ENCODE data around the gene GSG1L.

The GSG1L gene

GRCh38 chr16:27847030-27847550 lies 216.4 kb downstream of the GSG1L start:
- DNase-seq: no peak
- in situ Hi-C loops (cut with MboI; ENCODE audit: low pct_unique_long_range_greater_than_20kb, low sequenced_read_pairs): no loop called here

DNA sequence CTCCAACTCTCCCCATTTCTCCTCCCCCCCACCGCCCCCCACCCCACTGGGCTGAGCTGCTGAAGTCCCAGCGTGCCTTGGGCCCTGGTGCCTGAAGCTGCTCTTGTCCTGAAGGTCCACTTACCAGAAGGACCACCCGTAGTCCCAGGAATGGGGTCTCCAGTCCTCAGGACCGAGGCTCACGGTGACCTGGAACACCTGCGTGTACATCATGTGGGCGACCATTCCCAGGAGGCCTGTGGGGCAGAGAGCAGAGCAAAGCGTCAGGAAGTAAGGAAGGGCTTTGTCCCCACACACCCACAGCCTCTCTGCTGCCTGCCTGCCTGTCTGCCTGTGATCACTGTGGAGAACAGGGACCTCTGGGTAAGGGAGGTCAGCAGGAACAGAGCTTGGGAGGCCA lies 218.7 kb downstream of the GSG1L start:
- no peak for DNase-seq
- in situ Hi-C loops (cut with MboI; ENCODE audit: low pct_unique_long_range_greater_than_20kb, low sequenced_read_pairs): no loop called here

GRCh38 chr16:27843800-27844199 lies 219.7 kb downstream of the GSG1L start:
- no peak for DNase-seq
- in situ Hi-C loops (cut with MboI; ENCODE audit: low pct_unique_long_range_greater_than_20kb, low sequenced_read_pairs): no loop called here

- no peak for DNase-seq
- in situ Hi-C loops (cut with MboI; ENCODE audit: low pct_unique_long_range_greater_than_20kb, low sequenced_read_pairs): no loop called here
Measured at GRCh38 chr16:27841911-27842310, 221.6 kb downstream of the GSG1L start.

DNA sequence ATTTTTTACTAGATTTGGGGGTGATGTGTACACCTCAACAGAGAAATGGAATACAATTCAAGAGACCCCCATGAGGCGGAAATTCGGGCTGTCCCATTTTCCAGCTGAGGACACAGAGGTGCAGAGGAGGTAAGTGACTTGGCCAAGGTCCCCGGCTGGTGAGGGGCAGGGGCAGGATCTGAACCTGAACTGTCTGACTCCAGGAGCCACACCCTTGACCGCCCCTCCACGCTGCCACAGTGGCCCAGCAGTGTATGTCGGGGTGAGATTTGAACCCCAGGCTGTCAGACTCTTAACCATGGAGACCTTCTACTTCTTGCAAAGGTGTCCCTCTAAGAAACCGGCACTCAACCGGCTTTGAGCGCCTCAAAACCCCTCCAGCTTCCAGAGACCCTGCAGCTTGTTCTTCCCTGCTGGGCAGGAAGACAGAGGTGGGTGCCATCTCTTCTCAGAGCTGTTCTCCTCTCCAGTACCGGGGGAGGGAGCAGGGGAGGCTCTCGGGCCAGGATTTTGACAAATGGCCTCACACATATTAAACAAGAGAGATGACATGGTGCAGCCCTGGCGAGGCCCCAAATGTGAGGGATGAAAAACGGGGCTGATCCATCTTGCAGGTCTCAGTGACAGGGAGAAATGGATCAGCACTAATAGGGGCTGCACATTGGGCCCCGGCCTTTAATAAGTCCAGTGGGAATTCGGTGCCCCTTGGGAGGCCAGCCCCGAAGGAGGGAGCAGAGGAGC lies 222.3 kb downstream of the GSG1L start:
- no peak for DNase-seq
- in situ Hi-C loops (cut with MboI; ENCODE audit: low pct_unique_long_range_greater_than_20kb, low sequenced_read_pairs): no loop called here

GRCh38 chr16:27840311-27841060 lies 223.0 kb downstream of the GSG1L start:
- DNase-seq: no peak
- in situ Hi-C loops (cut with MboI; ENCODE audit: low pct_unique_long_range_greater_than_20kb, low sequenced_read_pairs): no loop called here

DNA sequence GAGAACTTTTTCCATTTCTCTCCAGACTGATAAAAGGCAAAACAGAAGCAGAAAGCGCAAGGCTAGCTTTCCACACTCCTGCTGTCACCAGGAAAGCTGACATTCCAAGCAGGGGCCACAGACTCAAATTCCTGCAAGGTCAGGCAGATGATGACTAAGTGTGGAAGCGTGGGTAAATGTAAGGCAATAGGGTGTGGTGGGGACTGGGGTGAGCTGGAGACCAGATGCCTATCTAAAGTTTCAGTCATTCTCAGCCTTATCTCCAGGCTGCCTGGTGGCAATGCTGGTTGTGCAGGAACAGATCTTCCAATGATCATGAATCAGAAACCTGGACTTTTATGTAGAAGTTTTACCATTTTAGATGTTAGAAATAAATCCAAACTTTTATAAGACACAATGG lies 224.1 kb downstream of the GSG1L start:
- no peak for DNase-seq
- in situ Hi-C loops (cut with MboI; ENCODE audit: low pct_unique_long_range_greater_than_20kb, low sequenced_read_pairs): no loop called here

GRCh38 chr16:27838536-27839175 lies 224.9 kb downstream of the GSG1L start:
- no peak for DNase-seq
- in situ Hi-C loops (cut with MboI; ENCODE audit: low pct_unique_long_range_greater_than_20kb, low sequenced_read_pairs): no loop called here

DNA sequence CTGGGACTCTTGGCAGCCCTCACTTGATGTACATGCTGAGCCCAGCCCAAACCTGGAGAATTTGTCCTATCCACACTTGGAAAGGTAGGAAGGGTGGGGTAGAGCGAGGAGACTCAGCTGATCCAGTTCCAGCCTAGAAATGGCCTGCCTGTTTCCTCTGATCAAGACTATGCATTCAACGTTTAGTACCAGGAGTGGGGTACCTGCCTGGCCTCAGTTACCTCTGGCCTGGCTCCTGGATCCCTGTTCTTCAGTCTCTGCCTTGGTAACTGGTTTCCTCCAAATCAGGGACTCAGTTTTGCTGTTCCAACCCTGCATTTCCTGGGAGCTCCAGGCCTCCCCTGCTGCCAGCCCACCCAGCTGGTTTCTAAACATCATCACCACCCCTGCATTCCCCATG lies 233.5 kb downstream of the GSG1L start:
- in situ Hi-C loops (cut with MboI; ENCODE audit: low pct_unique_long_range_greater_than_20kb, low sequenced_read_pairs): no loop called here

DNA sequence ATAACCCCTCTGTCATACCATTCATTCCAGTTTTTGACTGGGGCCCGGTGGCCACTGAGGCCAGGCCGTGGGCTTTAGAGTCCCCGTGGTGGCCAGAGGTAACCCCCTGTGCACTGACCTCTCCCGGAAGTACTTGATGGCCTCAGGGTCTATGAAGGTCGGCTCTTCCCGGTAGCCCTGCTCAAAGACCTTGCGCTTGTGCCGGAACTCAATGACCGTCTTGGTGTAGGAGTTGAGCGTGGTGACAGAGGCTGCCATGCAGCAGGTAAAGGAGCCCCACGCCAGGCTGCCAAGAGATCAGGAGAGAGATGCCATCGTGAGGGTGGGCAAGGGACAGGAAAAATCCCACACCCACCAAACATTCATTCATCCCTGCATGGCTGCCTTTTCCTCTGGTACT lies 234.8 kb downstream of the GSG1L start:
- in situ Hi-C loops (cut with MboI; ENCODE audit: low pct_unique_long_range_greater_than_20kb, low sequenced_read_pairs): no loop called here
- no peak for DNase-seq

More for the DNA sequence above, 233.5 kb downstream of the GSG1L start:
- no peak for DNase-seq

- no peak for DNase-seq
- in situ Hi-C loops (cut with MboI; ENCODE audit: low pct_unique_long_range_greater_than_20kb, low sequenced_read_pairs): no loop called here
Measured at GRCh38 chr16:27827765-27828164, 235.7 kb downstream of the GSG1L start.

DNA sequence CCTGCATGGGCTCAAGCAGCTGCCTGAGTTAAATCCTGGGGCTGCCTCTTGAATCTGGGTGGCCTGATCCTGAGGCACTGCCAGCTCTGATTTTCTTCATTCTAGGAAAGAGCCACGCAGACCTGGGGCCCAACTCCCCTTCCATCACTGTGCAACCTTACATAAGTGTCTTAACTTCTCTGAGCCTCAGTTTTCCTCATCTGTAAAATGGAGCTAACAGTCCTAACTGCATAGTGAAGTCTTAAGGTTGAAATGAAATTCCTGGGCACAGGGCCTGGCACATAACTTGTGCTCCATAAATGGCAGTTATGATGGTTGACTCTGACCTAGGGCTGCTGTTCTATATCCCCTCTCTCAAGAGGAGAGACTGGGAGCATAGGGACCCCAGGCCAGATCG lies 236.6 kb downstream of the GSG1L start:
- no peak for DNase-seq

DNA sequence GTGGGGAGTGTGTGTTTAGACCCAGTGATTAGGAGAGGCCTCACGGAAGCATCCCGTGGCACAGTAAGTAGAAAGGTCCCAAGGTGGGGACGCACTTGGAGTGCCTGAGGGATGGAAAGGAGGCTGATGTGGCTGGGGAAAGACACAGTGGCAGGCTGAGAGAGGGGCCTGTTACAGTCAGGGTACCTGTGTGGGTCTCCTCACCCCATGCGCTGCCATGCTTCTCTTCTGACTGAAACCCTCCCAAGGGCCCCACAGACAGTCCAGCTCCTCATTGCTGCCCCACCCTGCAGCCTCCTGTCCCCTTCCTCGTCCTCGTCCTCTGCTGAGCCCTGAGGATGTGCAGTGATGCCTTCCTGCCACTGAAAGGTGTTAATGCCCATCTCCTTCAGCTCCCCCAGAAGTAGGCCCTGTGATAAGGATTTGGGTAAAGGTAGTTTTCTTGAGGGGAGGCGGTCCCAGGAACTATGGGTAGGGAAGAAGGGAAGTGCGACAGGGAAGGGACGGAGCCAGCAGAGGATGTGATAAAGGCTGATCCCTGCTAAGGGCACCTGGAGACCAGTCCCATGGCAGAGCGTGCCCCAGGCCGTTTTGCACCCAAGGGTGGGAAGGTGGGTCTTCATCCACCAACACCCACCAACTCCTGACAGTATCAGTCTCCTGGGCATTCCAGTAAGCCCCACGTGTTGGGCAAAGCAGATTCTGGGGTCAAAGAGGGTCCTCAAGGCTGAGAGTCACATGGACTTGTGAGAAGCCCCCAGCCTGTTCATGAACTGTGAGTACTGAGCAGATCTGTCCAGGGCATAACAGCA lies 237.2 kb downstream of the GSG1L start:
- in situ Hi-C loops (cut with MboI; ENCODE audit: low pct_unique_long_range_greater_than_20kb, low sequenced_read_pairs): no loop called here
- no peak for DNase-seq

More for the DNA sequence above, 236.6 kb downstream of the GSG1L start:
- in situ Hi-C loops (cut with MboI; ENCODE audit: low pct_unique_long_range_greater_than_20kb, low sequenced_read_pairs): no loop called here

GRCh38 chr16:27824786-27825185 lies 238.7 kb downstream of the GSG1L start:
- no peak for DNase-seq
- in situ Hi-C loops (cut with MboI; ENCODE audit: low pct_unique_long_range_greater_than_20kb, low sequenced_read_pairs): no loop called here

- in situ Hi-C loops (cut with MboI; ENCODE audit: low pct_unique_long_range_greater_than_20kb, low sequenced_read_pairs): no loop called here
- DNase-seq: no peak
Measured at GRCh38 chr16:27824006-27824405, 239.5 kb downstream of the GSG1L start.

DNA sequence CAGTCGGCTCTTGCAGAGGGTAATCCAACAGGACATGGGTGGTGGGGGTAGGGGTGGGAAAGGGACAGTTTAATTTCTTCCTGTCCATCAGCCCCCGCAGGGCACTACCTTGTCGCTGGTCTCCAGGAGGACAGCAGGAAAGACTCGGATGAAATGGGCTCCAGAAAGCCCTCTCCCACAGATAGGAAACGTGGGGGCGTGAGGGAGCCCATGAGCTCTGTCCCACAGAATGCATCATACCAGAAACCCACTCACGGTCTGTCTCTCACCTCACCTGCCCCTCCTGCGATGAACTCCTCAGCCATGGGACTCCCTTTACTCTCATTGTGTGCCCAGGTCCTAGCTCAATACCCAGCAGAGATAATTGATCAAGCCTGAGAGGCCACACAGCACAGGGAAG lies 240.1 kb downstream of the GSG1L start:
- no peak for DNase-seq
- in situ Hi-C loops (cut with MboI; ENCODE audit: low pct_unique_long_range_greater_than_20kb, low sequenced_read_pairs): no loop called here

GRCh38 chr16:27822996-27823395 lies 240.5 kb downstream of the GSG1L start:
- in situ Hi-C loops (cut with MboI; ENCODE audit: low pct_unique_long_range_greater_than_20kb, low sequenced_read_pairs): no loop called here
- DNase-seq: no peak

DNA sequence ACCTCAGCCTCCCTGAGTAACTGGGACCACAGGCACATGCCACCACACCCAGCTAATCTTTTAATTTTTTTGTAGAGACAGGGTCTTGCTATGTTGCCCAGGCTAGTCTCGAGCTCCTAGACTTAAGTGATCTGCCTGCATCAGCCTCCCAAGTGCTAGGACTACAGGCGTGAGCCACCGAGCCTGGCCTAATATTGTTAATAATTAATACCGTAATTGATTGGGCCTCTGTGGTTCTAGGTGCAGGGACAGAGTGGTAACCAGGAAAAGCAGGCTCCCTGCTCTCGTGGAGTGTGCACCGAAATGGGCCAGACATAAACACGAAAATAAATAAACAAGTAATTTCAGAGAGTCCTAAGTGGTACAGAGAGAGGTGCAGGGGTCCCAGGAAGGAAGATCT lies 241.0 kb downstream of the GSG1L start:
- in situ Hi-C loops (cut with MboI; ENCODE audit: low pct_unique_long_range_greater_than_20kb, low sequenced_read_pairs): no loop called here
- DNase-seq: no peak

GRCh38 chr16:27820646-27821345 lies 242.7 kb downstream of the GSG1L start:
- in situ Hi-C loops (cut with MboI; ENCODE audit: low pct_unique_long_range_greater_than_20kb, low sequenced_read_pairs): no loop called here
- no peak for DNase-seq

Data from KBM-7 (cell line).